Measurements from ENCODE around the gene TMEM184A. TPM values are rescaled to one million over a fixed set of nuclear protein-coding genes. Genes with fewer than 3 reads are reported as not detected.
A peak's percentile ranks its signal among the peaks of the same experiment; 100 is the strongest.

TMEM184A gene
- total and polyA plus RNA-seq, 4 experiments from 2014 or later = not detected

DNA sequence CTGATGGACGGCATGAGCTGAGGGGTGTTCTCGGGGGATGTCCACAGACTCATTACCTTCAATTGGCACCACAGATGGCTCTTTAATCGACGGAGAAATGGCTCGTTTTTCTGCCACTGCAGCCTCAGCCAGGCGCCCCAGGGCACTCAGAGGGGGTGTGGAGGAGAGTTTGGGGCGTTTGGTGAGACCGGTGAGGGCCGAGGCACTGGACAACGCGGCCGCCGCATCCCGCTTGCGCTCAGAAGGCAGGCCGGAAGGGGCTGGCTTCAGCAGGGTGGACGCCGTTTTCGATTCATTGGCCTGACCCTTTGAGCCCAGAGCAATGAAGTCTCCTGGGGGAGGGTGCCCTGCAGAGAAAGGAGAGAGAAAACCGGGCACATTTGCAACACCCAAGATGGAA, 53.2 kb downstream of the TMEM184A start:
- H3K4me3 Mint-ChIP-seq = peak overlapping the region; percentile 79 to 87 (median 86)
- H3K4me3 ChIP-seq (ENCODE audit: low read length in 2 of 2) = peak overlapping the region in 1 of 2 donors; percentile 89
- peaks cover 8 to 31% of the 10 kb centered on the region in 2 donors for H3K36me3 Mint-ChIP-seq
- H3K9me3 ChIP-seq (ENCODE audit: control insufficient read depth in 1 of 2, low read length in 2 of 2) = no peaks in the 10 kb centered on the region
- no peaks in the 10 kb centered on the region for H3K27me3 Mint-ChIP-seq
- H3K9me3 Mint-ChIP-seq = peaks cover 0 to 3% (median 0%) of the 10 kb centered on the region in 8 donors
- no peak overlapping the region for H3K27ac ChIP-seq (ENCODE audit: low read depth, low read length)
- H3K36me3 ChIP-seq (ENCODE audit: insufficient read depth, low read length) = peaks cover 25% of the 10 kb centered on the region
- no peaks in the 10 kb centered on the region for H3K27me3 ChIP-seq (ENCODE audit: insufficient read depth, low read length)
- CTCF ChIA-PET (ENCODE audit: partially characterized antibody) = no interaction called here
- intact Hi-C loops (cut with micrococcal nuclease) = no loop called here
- peaks cover 34% of the 10 kb centered on the region for H3K4me1 ChIP-seq (ENCODE audit: insufficient read depth, low read length)
- peaks cover 21 to 37% (median 31%) of the 10 kb centered on the region in 4 donors for H3K4me1 Mint-ChIP-seq
- peak in 1 of 5 donors; percentile 33 for DNase-seq
- POLR2A ChIA-PET (ENCODE audit: partially characterized antibody) = interaction anchor here (1.2 kb wide), 1 partner anchor 10 kb away, joined by 4 read pairs; no protein-coding TSS in a partner anchor
- peak overlapping the region in 6 of 7 donors; percentile 56 to 88 (median 79) for H3K27ac Mint-ChIP-seq

GRCh38 chr7:1501487-1502270, 54.3 kb downstream of the TMEM184A start:
- Mint-ChIP-seq H3K4me1 (peaks cover 18 to 33% (median 27%) of the 10 kb centered on the region in 4 donors), H3K4me3 (peak overlapping the region; percentile 63 to 87 (median 84)), H3K9me3 (peaks cover 0 to 3% (median 0%) of the 10 kb centered on the region in 8 donors), H3K36me3 (peaks cover 16 to 41% of the 10 kb centered on the region in 2 donors), H3K27ac (peak overlapping the region in 4 of 7 donors; percentile 61 to 81 (median 75)), H3K27me3 (no peaks in the 10 kb centered on the region)
- Histone ChIP-seq H3K4me3 (ENCODE audit: low read length in 2 of 2) (no peak overlapping the region), H3K36me3 (ENCODE audit: insufficient read depth, low read length) (peaks cover 36% of the 10 kb centered on the region), H3K4me1 (ENCODE audit: insufficient read depth, low read length) (peaks cover 31% of the 10 kb centered on the region), H3K27ac (ENCODE audit: low read depth, low read length) (no peak overlapping the region), H3K9me3 (ENCODE audit: control insufficient read depth in 1 of 2, low read length in 2 of 2) (no peaks in the 10 kb centered on the region), H3K27me3 (ENCODE audit: insufficient read depth, low read length) (no peaks in the 10 kb centered on the region)
- intact Hi-C loops (cut with micrococcal nuclease) = no loop called here
- CTCF ChIA-PET (ENCODE audit: partially characterized antibody) = interaction anchor here (1.8 kb wide), 1 partner anchor 27 kb away, joined by 5 read pairs; no protein-coding TSS in a partner anchor
- POLR2A ChIA-PET (ENCODE audit: partially characterized antibody) = no interaction called here
- DNase-seq = peak in 1 of 5 donors; percentile 9

GRCh38 chr7:1500064-1500807, 55.8 kb downstream of the TMEM184A start:
- no peaks in the 10 kb centered on the region for H3K27me3 Mint-ChIP-seq
- H3K4me1 Mint-ChIP-seq = peaks cover 14 to 30% (median 22%) of the 10 kb centered on the region in 4 donors
- no peaks in the 10 kb centered on the region for H3K9me3 ChIP-seq (ENCODE audit: control insufficient read depth in 1 of 2, low read length in 2 of 2)
- POLR2A ChIA-PET (ENCODE audit: partially characterized antibody) = no interaction called here
- peaks cover 41% of the 10 kb centered on the region for H3K36me3 ChIP-seq (ENCODE audit: insufficient read depth, low read length)
- no peaks in the 10 kb centered on the region for H3K9me3 Mint-ChIP-seq
- no peaks in the 10 kb centered on the region for H3K27me3 ChIP-seq (ENCODE audit: insufficient read depth, low read length)
- H3K36me3 Mint-ChIP-seq = peaks cover 16 to 44% of the 10 kb centered on the region in 2 donors
- no peak for DNase-seq
- peak overlapping the region in 2 of 7 donors; percentile 13 to 15 for H3K27ac Mint-ChIP-seq
- intact Hi-C loops (cut with micrococcal nuclease) = no loop called here
- H3K4me3 Mint-ChIP-seq = no peak overlapping the region
- no peak overlapping the region for H3K4me3 ChIP-seq (ENCODE audit: low read length in 2 of 2)
- CTCF ChIA-PET (ENCODE audit: partially characterized antibody) = interaction anchor here (1.8 kb wide), 1 partner anchor 26 kb away, joined by 5 read pairs; no protein-coding TSS in a partner anchor
- peaks cover 24% of the 10 kb centered on the region for H3K4me1 ChIP-seq (ENCODE audit: insufficient read depth, low read length)
- H3K27ac ChIP-seq (ENCODE audit: low read depth, low read length) = no peak overlapping the region

DNA sequence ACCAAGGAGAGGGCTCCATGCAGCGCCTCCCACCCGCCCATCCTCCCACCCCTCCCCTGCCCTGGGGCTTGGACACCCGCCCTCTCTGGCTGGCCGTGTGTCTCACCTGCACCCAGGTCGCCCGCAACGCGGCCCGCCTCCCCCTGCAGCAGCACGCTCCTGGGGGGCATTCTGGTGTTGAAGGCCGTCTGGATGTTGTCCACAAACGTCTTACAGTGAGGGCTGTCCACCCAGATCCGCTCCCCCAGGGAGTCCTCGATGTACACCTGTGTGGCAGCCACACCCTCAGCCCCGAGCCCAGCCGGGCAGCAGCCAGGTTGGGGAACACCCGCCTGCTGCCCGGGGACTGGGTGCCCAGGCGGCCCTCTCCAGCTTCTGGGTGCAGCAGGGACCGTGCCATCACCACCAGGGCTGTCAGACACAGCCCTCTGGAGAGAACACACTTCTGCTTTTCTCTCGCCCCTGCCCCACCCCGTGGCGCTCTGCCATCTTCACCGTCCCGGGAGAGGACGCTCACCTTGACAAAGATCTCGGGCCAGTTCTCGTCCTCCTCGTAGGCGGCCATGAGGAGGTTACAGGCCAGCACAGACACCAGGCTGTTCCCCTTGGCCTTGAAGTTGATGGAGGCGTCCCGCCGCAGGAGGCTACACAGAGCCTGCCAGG, 56.5 kb downstream of the TMEM184A start:
- no peak overlapping the region for H3K27ac Mint-ChIP-seq
- Histone ChIP-seq H3K27me3 (ENCODE audit: insufficient read depth, low read length) (no peaks in the 10 kb centered on the region), H3K4me1 (ENCODE audit: insufficient read depth, low read length) (peaks cover 24% of the 10 kb centered on the region), H3K27ac (ENCODE audit: low read depth, low read length) (no peak overlapping the region), H3K36me3 (ENCODE audit: insufficient read depth, low read length) (peaks cover 41% of the 10 kb centered on the region), H3K4me3 (ENCODE audit: low read length in 2 of 2) (no peak overlapping the region), H3K9me3 (ENCODE audit: control insufficient read depth in 1 of 2, low read length in 2 of 2) (no peaks in the 10 kb centered on the region)
- no peaks in the 10 kb centered on the region for H3K9me3 Mint-ChIP-seq
- POLR2A ChIA-PET (ENCODE audit: partially characterized antibody) = no interaction called here
- H3K36me3 Mint-ChIP-seq = peaks cover 16 to 44% of the 10 kb centered on the region in 2 donors
- H3K4me3 Mint-ChIP-seq = no peak overlapping the region
- CTCF ChIA-PET (ENCODE audit: partially characterized antibody) = no interaction called here
- intact Hi-C loops (cut with micrococcal nuclease) = no loop called here
- DNase-seq = no peak
- no peaks in the 10 kb centered on the region for H3K27me3 Mint-ChIP-seq
- H3K4me1 Mint-ChIP-seq = peaks cover 14 to 28% (median 22%) of the 10 kb centered on the region in 4 donors

DNA sequence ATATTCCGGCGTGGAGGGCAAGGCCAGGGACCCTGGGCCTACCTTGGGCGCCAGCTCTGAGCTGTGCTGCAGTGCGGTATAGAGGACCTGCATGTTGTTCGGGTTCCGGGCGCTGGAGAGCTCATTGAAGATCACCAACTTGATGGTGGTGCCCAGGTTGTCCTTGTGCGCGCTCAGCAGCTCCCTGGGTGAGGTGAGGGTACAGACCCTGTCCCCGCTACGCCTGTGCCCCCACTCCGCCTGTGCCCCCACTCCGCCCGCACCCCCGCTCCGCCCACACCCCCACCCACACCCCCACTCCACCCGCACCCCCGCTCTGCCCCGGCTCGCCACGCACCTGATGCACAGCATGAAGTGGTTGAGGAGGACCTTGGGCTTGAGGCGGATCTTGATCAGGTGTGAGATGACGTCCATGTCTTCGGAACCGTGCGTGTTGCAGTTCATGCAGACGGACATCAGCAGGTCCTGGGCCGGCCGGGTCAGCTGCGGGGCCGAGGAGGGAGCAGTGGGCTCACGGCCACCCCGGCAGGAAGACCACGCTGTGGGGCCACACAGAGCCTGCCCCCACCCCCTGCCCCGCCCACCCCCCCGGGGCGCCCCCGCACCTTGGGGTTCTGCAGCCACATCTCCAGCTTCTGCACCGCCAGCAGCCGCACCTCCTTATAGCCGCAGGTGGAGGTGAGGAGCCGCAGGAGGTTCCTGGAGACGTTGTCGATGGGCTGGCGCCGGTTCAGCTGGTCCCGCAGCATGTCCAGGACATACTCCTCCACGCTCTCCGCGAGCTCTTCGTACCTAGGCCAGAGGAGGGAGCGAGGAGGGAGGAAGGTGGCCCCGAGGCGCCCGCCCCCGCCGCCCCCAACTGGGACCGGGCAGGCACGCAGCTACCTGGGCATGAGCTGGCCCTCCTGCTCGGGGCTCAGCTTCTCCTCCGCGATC, 57.4 kb downstream of the TMEM184A start:
- Histone ChIP-seq H3K36me3 (ENCODE audit: insufficient read depth, low read length) (peaks cover 41% of the 10 kb centered on the region), H3K4me3 (ENCODE audit: low read length in 2 of 2) (no peak overlapping the region), H3K9me3 (ENCODE audit: control insufficient read depth in 1 of 2, low read length in 2 of 2) (no peaks in the 10 kb centered on the region), H3K4me1 (ENCODE audit: insufficient read depth, low read length) (peaks cover 23% of the 10 kb centered on the region), H3K27me3 (ENCODE audit: insufficient read depth, low read length) (no peaks in the 10 kb centered on the region), H3K27ac (ENCODE audit: low read depth, low read length) (no peak overlapping the region)
- H3K27me3 Mint-ChIP-seq = no peaks in the 10 kb centered on the region
- CTCF ChIA-PET (ENCODE audit: partially characterized antibody) = interaction anchor here (1.0 to 1.5 kb wide), 2 partner anchors 10 to 24 kb away, joined by 4 to 5 read pairs; no protein-coding TSS in a partner anchor
- H3K9me3 Mint-ChIP-seq = no peaks in the 10 kb centered on the region
- no peak overlapping the region for H3K4me3 Mint-ChIP-seq
- H3K36me3 Mint-ChIP-seq = peaks cover 16 to 42% of the 10 kb centered on the region in 2 donors
- intact Hi-C loops (cut with micrococcal nuclease) = no loop called here
- H3K27ac Mint-ChIP-seq = no peak overlapping the region
- peaks cover 14 to 23% (median 22%) of the 10 kb centered on the region in 4 donors for H3K4me1 Mint-ChIP-seq
- DNase-seq = peak in 1 of 5 donors; percentile 23
- POLR2A ChIA-PET (ENCODE audit: partially characterized antibody) = no interaction called here

DNA sequence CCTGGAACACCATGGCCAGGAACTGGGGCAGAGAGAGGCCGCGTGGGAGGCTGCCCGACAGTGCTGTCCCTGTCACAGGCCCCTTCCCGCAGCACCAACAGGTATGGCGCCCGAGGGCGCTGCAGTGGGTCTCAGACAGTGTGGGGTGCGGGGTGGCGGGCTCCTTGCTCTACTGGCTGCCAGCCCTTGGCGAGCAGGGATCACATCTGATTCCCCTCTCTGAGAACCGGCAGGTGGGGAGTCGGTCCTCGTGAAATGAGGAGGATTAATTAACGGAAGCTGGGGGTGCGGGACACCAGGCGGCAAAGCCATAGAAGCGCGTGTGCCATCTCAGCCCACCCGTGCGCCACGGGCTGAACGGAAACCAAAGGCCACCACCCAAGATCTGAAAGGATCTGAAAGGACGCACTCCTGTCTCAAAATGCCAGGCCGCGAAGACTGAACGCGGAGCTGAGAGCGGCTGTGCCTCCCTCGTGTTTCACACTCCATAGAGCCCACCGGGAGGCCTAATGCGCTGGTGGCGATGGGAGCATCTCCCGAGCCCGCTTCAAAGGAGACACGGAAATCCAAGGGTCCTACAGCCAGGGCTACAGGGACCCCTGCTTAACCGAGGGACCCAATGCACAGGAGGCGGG, 58.6 kb downstream of the TMEM184A start:
- Mint-ChIP-seq H3K9me3 (no peaks in the 10 kb centered on the region), H3K4me3 (no peak overlapping the region), H3K27me3 (no peaks in the 10 kb centered on the region), H3K27ac (no peak overlapping the region), H3K36me3 (peaks cover 19 to 41% of the 10 kb centered on the region in 2 donors), H3K4me1 (peaks cover 11 to 14% (median 13%) of the 10 kb centered on the region in 4 donors)
- no peak overlapping the region for H3K27ac ChIP-seq (ENCODE audit: low read depth, low read length)
- intact Hi-C loops (cut with micrococcal nuclease) = no loop called here
- H3K4me3 ChIP-seq (ENCODE audit: low read length in 2 of 2) = no peak overlapping the region
- DNase-seq = no peak
- ChIA-PET CTCF (ENCODE audit: partially characterized antibody) (interaction anchor here (0.6 to 1.5 kb wide), 3 partner anchors 8 to 816 kb away, joined by 3 to 5 read pairs (median 4); no protein-coding TSS in a partner anchor), POLR2A (ENCODE audit: partially characterized antibody) (no interaction called here)
- H3K36me3 ChIP-seq (ENCODE audit: insufficient read depth, low read length) = peaks cover 39% of the 10 kb centered on the region
- no peaks in the 10 kb centered on the region for H3K9me3 ChIP-seq (ENCODE audit: control insufficient read depth in 1 of 2, low read length in 2 of 2)
- peaks cover 11% of the 10 kb centered on the region for H3K4me1 ChIP-seq (ENCODE audit: insufficient read depth, low read length)
- H3K27me3 ChIP-seq (ENCODE audit: insufficient read depth, low read length) = no peaks in the 10 kb centered on the region

Measured in CD4-positive, alpha-beta memory T cell (primary cell).